ENCODE data around the gene GPR18. TPM values are rescaled to one million over a fixed set of nuclear protein-coding genes. Genes with fewer than 3 reads are reported as not detected.

Gene GPR18
- total and polyA plus RNA-seq, 9 donors = 0.30 to 0.73 TPM; not detected in 7

DNA sequence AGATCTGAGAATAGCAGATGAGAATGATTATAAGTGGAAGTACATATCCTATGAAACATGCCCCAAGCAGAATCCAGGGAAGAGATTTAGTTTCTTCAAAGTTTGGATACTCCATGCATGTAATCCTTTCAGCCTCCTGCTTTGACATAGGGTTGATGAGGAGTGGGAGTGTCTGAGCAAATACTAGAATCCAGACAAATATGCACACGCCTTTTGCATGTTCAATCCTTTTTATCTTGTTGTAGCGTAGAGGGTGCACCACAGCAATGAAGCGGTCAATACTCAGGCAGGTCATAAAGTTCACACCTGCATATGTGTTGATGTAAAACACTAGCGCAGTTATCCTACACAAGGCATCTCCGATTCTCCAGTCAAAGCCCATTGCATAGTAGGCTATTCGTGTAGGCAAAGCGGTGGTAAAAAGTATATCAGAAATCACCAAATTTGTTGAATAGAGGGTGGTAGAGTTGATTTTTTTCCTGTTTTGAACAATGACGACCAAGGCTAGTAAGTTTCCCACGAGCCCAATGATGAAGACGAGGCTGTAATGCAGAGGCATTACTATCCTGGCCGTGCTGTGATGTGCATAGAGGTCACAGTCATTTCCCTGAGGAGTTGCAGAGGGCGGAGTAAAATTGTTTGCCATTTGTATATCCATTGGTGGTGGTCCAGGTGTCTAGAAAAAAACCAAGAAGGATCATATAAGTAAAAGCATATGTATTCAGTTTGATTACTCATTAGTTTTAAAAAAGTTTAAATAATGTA lies 37.5 kb upstream of the GPR18 start:
- DNase-seq = no peak
- Histone ChIP-seq H3K4me3 (no peak overlapping the region), H3K9me3 (no peaks in the 10 kb centered on the region), H3K27ac (no peak overlapping the region), H3K4me1 (ENCODE audit: insufficient read depth) (no peaks in the 10 kb centered on the region), H3K27me3 (no peaks in the 10 kb centered on the region), H3K36me3 (no peaks in the 10 kb centered on the region)
- TF ChIP-seq EP300 (IDR thresholded peaks at IDR 0.05) (no peak), POLR2A (IDR thresholded peaks at IDR 0.05) (no peak)
- TF ChIP-seq, protein P1, sequence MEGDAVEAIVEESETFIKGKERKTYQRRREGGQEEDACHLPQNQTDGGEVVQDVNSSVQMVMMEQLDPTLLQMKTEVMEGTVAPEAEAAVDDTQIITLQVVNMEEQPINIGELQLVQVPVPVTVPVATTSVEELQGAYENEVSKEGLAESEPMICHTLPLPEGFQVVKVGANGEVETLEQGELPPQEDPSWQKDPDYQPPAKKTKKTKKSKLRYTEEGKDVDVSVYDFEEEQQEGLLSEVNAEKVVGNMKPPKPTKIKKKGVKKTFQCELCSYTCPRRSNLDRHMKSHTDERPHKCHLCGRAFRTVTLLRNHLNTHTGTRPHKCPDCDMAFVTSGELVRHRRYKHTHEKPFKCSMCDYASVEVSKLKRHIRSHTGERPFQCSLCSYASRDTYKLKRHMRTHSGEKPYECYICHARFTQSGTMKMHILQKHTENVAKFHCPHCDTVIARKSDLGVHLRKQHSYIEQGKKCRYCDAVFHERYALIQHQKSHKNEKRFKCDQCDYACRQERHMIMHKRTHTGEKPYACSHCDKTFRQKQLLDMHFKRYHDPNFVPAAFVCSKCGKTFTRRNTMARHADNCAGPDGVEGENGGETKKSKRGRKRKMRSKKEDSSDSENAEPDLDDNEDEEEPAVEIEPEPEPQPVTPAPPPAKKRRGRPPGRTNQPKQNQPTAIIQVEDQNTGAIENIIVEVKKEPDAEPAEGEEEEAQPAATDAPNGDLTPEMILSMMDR (IDR thresholded peaks at IDR 0.05) = no peak
- intact Hi-C loops (cut with DNase I) = no loop called here
- 94 to 96% (median 95%) methylated on average over 12 of the region's 12 CpGs for WGBS, 3 donors

DNA sequence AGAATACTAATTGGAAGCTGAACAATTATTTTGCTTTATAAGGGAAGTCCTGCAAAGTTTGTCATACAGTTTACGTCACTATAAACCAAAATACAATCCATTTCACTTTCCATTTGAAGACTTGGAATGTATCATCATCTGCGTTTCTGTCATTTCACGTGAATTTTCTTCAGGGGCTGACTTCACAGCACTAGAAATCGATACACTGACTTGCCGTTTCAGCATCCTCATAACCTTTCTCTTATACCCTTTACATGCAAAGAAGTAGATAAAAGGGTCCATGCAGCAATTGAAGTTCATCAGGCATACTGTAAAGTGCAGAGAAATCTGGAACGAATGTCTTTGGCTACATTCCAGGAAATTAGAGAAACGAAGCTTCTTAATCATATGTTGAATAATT lies 36.8 kb upstream of the GPR18 start:
- H3K4me1 ChIP-seq (ENCODE audit: insufficient read depth) = no peaks in the 10 kb centered on the region
- no peaks in the 10 kb centered on the region for H3K36me3 ChIP-seq
- no peaks in the 10 kb centered on the region for H3K27me3 ChIP-seq
- no peaks in the 10 kb centered on the region for H3K9me3 ChIP-seq
- intact Hi-C loops (cut with DNase I) = no loop called here
- 79 to 85% (median 83%) methylated on average over 7 of the region's 7 CpGs for WGBS, 3 donors
- no peak overlapping the region for H3K27ac ChIP-seq
- no peak for DNase-seq
- H3K4me3 ChIP-seq = no peak overlapping the region
- TF ChIP-seq, protein P1 (IDR thresholded peaks at IDR 0.05) = no peak
- TF ChIP-seq POLR2A (IDR thresholded peaks at IDR 0.05) = no peak
- no peak for TF ChIP-seq EP300 (IDR thresholded peaks at IDR 0.05)

DNA sequence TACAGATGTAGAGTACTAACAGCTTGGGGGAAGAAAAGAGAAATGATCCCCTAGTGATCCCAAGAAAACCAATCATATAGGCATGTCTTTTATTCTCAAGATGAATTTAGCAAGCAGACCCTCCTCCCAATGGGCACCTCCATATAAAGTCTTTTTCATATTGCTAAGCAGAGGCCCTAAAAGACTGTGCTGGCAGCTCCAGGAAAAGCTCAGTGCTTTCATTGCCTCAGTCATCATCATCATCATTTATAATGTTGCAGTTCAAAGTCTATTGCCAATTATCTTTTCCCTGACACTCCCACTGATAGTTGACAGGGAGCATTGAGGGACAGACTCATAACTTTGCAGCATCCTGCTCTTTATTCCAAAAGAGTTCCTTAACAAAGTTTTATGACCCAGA lies 36.0 kb upstream of the GPR18 start:
- no peak overlapping the region for H3K27ac ChIP-seq
- no peak for DNase-seq
- H3K4me3 ChIP-seq = no peak overlapping the region
- H3K9me3 ChIP-seq = no peaks in the 10 kb centered on the region
- no peaks in the 10 kb centered on the region for H3K36me3 ChIP-seq
- no peaks in the 10 kb centered on the region for H3K27me3 ChIP-seq
- TF ChIP-seq EP300 (IDR thresholded peaks at IDR 0.05) (no peak), POLR2A (IDR thresholded peaks at IDR 0.05) (no peak)
- TF ChIP-seq, protein P1 (IDR thresholded peaks at IDR 0.05) = no peak
- intact Hi-C loops (cut with DNase I) = no loop called here
- no peaks in the 10 kb centered on the region for H3K4me1 ChIP-seq (ENCODE audit: insufficient read depth)

DNA sequence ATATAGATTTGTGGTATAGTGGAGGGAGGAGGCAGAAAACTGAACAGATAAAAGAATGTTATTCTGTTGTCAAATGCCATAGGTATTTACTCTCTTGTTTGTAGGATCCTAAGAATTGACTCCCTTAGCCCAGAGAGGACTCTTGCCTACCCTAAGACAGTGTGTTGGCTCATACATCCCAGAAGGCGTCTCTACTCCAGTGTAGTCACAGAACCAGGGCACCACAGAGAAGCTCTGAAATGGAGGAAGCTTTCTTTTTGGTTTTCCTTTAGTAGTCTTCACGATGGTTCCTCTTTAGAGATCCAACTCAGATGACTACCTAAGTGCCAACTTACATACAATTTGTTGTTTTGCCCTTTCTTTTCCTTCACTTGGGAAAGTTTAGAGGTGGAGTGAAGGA lies 35.0 kb upstream of the GPR18 start:
- DNase-seq = no peak
- no peak for TF ChIP-seq EP300 (IDR thresholded peaks at IDR 0.05)
- TF ChIP-seq, protein P1 (IDR thresholded peaks at IDR 0.05) = no peak
- no peak for TF ChIP-seq POLR2A (IDR thresholded peaks at IDR 0.05)
- intact Hi-C loops (cut with DNase I) = no loop called here
- H3K4me1 ChIP-seq (ENCODE audit: insufficient read depth) = no peaks in the 10 kb centered on the region
- 94 to 99% (median 98%) methylated on average over 2 of the region's 2 CpGs for WGBS, 3 donors
- no peak overlapping the region for H3K4me3 ChIP-seq
- H3K27ac ChIP-seq = no peak overlapping the region
- no peaks in the 10 kb centered on the region for H3K9me3 ChIP-seq
- H3K36me3 ChIP-seq = no peaks in the 10 kb centered on the region
- H3K27me3 ChIP-seq = no peaks in the 10 kb centered on the region
